Sigmoid colon (tissue), 7 donors: ENCODE measurements around the gene ENG. TPM values are rescaled to one million over a fixed set of nuclear protein-coding genes. Genes with fewer than 3 reads are reported as not detected.
"Not testable (repeated sequence)": the region's sequence is repeated elsewhere in the genome, so short reads cannot be mapped to it uniquely, and the experiment has no call there.

Experiments used
- DNase-seq: peaks from one replicate; pipeline ENCODE4 v3.0.0-alpha.2; 2019
- H3K27ac ChIP-seq, 4 donors: fragments of 200-600 bp; sonication (generic); one replicate each; pipeline ENCODE4 v1.5.1; 2016 to 2019; ENCODE audit warnings: mild to moderate bottlenecking in 1 of 4
- H3K27me3 ChIP-seq, 3 donors: fragments of 200-600 bp; sonication (generic); one replicate each; pipeline ENCODE4 v1.5.1; 2019; ENCODE audit warnings: mild to moderate bottlenecking in 1 of 3
- H3K36me3 ChIP-seq, 4 donors: fragments of 200-600 bp; sonication (generic); one replicate each; pipeline ENCODE4 v1.5.1; 2016 to 2019
- H3K4me1 ChIP-seq, 4 donors: fragments of 200-600 bp; sonication (generic); one replicate each; pipeline ENCODE4 v1.5.1; 2017 to 2019
- H3K4me3 ChIP-seq, 4 donors: fragments of 200-600 bp; sonication (generic); one replicate each; pipeline ENCODE4 v1.5.1; 2017 to 2019; ENCODE audit warnings: mild to moderate bottlenecking in 2 of 4, moderate library complexity in 1 of 4
- H3K9me3 ChIP-seq, 4 donors: fragments of 200-600 bp in 3 of 4; sonication (generic) in 3 of 4; one replicate each; pipeline versions ENCODE4 v1.5.1 to v1.6.1; 2013 to 2019
- CTCF ChIP-seq, 4 experiments: fragments of 450-650 bp in 3 of 4; fragments of 200-600 bp in 1 of 4; IDR thresholded peaks; one replicate each; pipeline ENCODE4 v1.5.1; 2016 to 2019; ENCODE audit warnings: antibody characterized with exemption in 4 of 4, mild to moderate bottlenecking in 3 of 4, moderate library complexity in 2 of 4
- EP300 ChIP-seq, 4 donors: sonication (generic); formaldehyde crosslinking; IDR thresholded peaks; one replicate each; pipeline ENCODE4 v1.6.1; 2017; ENCODE audit warnings: antibody characterized with exemption in 4 of 4
- POLR2A ChIP-seq, 2 donors: fragments of 450-650 bp; IDR thresholded peaks; one replicate each; pipeline ENCODE4 v1.6.1; 2016; ENCODE audit warnings: antibody characterized with exemption in 2 of 2, mild to moderate bottlenecking in 2 of 2, moderate library complexity in 2 of 2
- POLR2AphosphoS5 ChIP-seq, 4 donors: sonication (generic); formaldehyde crosslinking; IDR thresholded peaks; one replicate each; pipeline ENCODE4 v1.6.1; 2017; ENCODE audit warnings: antibody characterized with exemption in 4 of 4
- WGBS, 2 donors: extraction: QIAGEN DNeasy Blood & Tissue Kit; methylation state at CpG; one replicate each; pipeline ENCODE4 v1.1.7; 2013; 5-methylcytosine and 5-hydroxymethylcytosine counted together
- intact Hi-C: fragments of 100-400 bp; cut with DNase I; formaldehyde crosslinking; loops from one replicate; pipeline ENCODE4 v1.15.1; 2023
- polyA plus RNA-seq, 3 donors: library from polyadenylated mRNA; stranded (reverse); fragments of 200-250 nt; gene quantifications; one replicate each; pipeline ENCODE4 v1.2.3, GENCODE V29; 2013
- total RNA-seq, 4 donors: library from RNA; depleted of rRNA; stranded (reverse); fragments of >200 nt; gene quantifications; one replicate each; pipeline ENCODE4 v1.1.0, GENCODE V29; 2016
- donor health status: healthy with polysubstance abuse.
- donor health status: Bipolar disorder and iron deficiency.
- donor health status: healthy.

Gene ENG
- total and polyA plus RNA-seq, 7 donors = 5.4 to 50.4 (median 22.7) TPM

GRCh38 chr9:127846443-127847177, 7.8 kb downstream of the ENG start:
- no peaks in the 10 kb centered on the region for H3K27me3 ChIP-seq
- H3K9me3 ChIP-seq = peaks cover 0 to 2% (median under 1%) of the 10 kb centered on the region in 4 donors
- no peaks in the 10 kb centered on the region for H3K36me3 ChIP-seq
- TF ChIP-seq POLR2AphosphoS5 (IDR thresholded peaks at IDR 0.05) (no peak), CTCF (IDR thresholded peaks at IDR 0.05) (no peak), EP300 (IDR thresholded peaks at IDR 0.05) (no peak), POLR2A (IDR thresholded peaks at IDR 0.05) (no peak)
- 70 to 76% methylated on average over 18 of the region's 18 CpGs for WGBS, 2 donors
- no peak for DNase-seq
- H3K27ac ChIP-seq = peak overlapping the region; percentile 6 to 66 (median 56)
- peaks cover 0 to 5% (median 0%) of the 10 kb centered on the region in 4 donors for H3K4me1 ChIP-seq
- intact Hi-C loops = no loop called here
- H3K4me3 ChIP-seq = no peak overlapping the region

- H3K36me3 ChIP-seq, H3K4me3 ChIP-seq, H3K27me3 ChIP-seq, DNase-seq, H3K9me3 ChIP-seq, H3K4me1 ChIP-seq, intact Hi-C loops: not testable (repeated sequence)
- H3K27ac ChIP-seq = peak overlapping the region in 3 of 4 donors; percentile 55 to 66 (median 57)
- 97% methylated on average over 4 of the region's 4 CpGs for WGBS, 2 donors
Measured at GRCh38 chr9:127845619-127846018, 8.8 kb downstream of the ENG start.

GRCh38 chr9:127844821-127845359, 9.6 kb downstream of the ENG start:
- Histone ChIP-seq H3K4me3 (no peak overlapping the region), H3K9me3 (peaks cover 0 to 2% (median under 1%) of the 10 kb centered on the region in 4 donors), H3K27ac (peak overlapping the region; percentile 9 to 61 (median 56)), H3K36me3 (no peaks in the 10 kb centered on the region), H3K4me1 (peaks cover 0 to 5% (median 0%) of the 10 kb centered on the region in 4 donors), H3K27me3 (no peaks in the 10 kb centered on the region)
- intact Hi-C loops = no loop called here
- DNase-seq = no peak
- WGBS, 2 donors = 85% methylated on average over 16 of the region's 16 CpGs
- TF ChIP-seq POLR2AphosphoS5 (IDR thresholded peaks at IDR 0.05) (peak in 1 of 4 donors; percentile 47), POLR2A (IDR thresholded peaks at IDR 0.05) (no peak), EP300 (IDR thresholded peaks at IDR 0.05) (no peak)

GRCh38 chr9:127841087-127841835, 13.2 kb downstream of the ENG start:
- no peak for DNase-seq
- Histone ChIP-seq H3K4me1 (peaks cover 0 to 31% (median 22%) of the 10 kb centered on the region in 4 donors), H3K27me3 (no peaks in the 10 kb centered on the region), H3K36me3 (no peaks in the 10 kb centered on the region), H3K4me3 (no peak overlapping the region), H3K27ac (peak overlapping the region in 2 of 4 donors; percentile 8 to 14), H3K9me3 (no peaks in the 10 kb centered on the region)
- WGBS, 2 donors = 73 to 89% methylated on average over 15 of the region's 15 CpGs
- no peak for TF ChIP-seq POLR2A (IDR thresholded peaks at IDR 0.05)
- no peak for TF ChIP-seq POLR2AphosphoS5 (IDR thresholded peaks at IDR 0.05)
- no peak for TF ChIP-seq EP300 (IDR thresholded peaks at IDR 0.05)
- TF ChIP-seq CTCF (IDR thresholded peaks at IDR 0.05) = no peak
- intact Hi-C loops = no loop called here

- peak; percentile 90 for DNase-seq
- H3K27ac ChIP-seq = peak overlapping the region; percentile 70 to 87 (median 81)
- H3K4me3 ChIP-seq = no peak overlapping the region
- H3K27me3 ChIP-seq = no peaks in the 10 kb centered on the region
- no peaks in the 10 kb centered on the region for H3K36me3 ChIP-seq
- H3K4me1 ChIP-seq = peaks cover 0 to 48% (median 34%) of the 10 kb centered on the region in 4 donors
- 61 to 71% methylated on average over 18 of the region's 18 CpGs for WGBS, 2 donors
- intact Hi-C loops = no loop called here
- no peaks in the 10 kb centered on the region for H3K9me3 ChIP-seq
- peak in 1 of 4 donors; percentile 42 for TF ChIP-seq EP300 (IDR thresholded peaks at IDR 0.05)
- no peak for TF ChIP-seq CTCF (IDR thresholded peaks at IDR 0.05)
- peak; percentile 24 to 74 (median 56) for TF ChIP-seq POLR2AphosphoS5 (IDR thresholded peaks at IDR 0.05)
Measured at GRCh38 chr9:127838375-127839078, 15.9 kb downstream of the ENG start.
